Hypothalamus (tissue), 51 donors: ENCODE data around the gene TMEM139.
"Not testable (repeated sequence)": the region's sequence is repeated elsewhere in the genome, so short reads cannot be mapped to it uniquely, and the experiment has no call there.

Source experiments
- DNase-seq, 51 donors: peaks; one replicate each; lab custom pipeline; 2025; lab: John Stamatoyannopoulos, UW

The TMEM139 gene

DNA sequence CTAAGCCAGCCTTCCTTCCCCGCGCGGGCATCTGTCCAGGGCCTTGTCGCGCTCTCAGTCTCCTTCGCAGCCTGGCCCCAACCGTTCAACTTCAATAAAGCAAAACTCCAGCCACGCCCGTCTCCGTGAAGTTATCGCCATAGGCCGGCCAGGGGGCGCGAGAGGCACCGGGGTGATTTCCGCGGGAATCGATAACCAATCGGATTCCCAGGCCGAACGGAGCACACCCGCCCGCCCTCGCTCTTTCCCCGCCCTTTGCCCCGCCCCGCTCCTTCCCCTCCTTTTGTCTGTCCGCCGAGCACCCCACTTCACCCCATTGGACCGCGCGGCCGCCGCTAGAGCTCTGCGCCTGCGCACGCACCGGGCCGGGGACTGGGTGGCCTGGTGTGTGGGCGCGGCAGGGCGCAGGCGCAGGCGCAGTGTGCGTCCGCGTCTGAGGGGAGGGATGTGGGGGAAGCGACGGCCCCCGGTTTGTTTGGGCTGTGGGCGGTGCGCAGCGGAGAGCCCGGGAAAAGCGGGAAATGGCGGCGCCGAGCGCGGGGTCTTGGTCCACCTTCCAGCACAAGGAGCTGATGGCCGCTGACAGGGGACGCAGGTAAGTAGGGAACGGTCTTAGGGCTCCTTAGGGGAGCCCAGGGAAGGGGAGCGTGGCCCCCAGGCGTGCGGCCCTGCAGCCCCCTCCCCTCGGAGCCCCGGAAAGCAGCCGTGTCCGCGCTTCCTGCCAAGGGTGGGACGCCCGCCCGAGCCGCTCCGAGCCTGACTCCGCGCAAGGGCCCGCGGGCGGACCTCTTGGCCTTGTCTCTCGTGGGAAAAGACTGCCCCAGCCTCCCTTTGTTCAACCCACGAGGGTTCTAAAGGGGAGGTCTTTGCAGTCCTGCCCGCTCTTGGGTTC, 3.4 kb downstream of the TMEM139 start, which contains the start of gene CASP2:
CASP2 (plus strand) TSS at position 417 of the 892 bp plus-strand sequence; CDS start at position 522, 105 bp downstream.
- DNase-seq, result peak; percentile 67 to 100 (median 96)

DNA sequence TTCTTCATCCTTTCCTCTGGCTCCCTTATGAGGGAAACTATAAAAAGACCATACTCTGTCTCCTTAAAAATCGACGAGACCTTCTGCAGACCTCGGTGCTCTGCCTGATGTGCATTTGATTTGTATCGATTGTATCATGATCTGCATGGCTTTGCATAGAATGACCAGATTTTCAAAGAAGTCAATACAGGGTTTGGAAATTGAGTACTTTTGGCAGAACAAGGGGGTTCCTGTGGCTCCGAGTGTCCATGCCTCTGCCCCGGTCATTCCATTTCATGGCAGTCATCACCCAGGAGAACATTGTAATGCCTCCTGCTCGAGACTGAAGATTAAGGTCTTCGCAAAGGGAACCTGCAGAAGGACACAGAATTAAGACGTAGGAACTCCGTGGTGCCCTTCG, 4.1 kb downstream of the TMEM139 start:
- peak in 1 of 51 donors; percentile 42 for DNase-seq

DNA sequence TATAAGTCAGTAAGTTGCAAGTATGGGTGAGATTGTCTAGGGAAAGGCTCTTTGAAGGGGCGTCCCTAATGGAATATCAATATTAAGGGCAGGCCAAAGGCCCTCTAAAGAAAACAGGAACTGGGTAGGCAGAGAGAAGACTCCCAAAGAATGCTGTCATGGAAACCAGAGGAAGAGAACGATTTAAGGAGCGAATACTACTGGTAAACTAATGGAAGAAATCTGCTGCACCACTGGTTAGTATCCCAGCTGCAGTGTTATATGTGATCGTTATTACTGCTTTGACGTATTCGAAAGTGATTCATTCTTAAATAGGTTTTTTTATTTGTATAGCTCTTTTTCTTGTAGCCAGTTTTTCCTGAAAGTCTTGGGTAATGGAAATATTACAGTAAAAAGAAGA, 4.7 kb downstream of the TMEM139 start:
- no peak for DNase-seq

DNA sequence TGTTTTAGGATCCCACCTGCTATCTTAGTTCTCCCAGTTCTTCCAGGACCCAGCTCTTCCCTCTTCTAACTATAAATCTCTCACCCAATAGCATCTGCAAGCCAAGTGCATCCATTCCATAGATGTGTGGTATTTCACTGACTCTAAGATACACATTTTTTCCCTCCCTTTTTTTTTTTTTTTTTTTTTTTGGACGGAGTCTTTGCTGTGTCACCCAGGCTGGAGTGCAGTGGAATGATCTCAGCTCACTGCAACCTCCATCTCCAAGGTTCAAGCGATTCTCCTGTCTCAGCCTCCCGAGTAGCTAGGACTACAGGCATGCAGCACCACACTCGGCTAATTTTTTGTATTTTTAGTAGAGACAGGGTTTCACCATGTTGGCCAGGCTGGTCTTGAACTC, 5.1 kb downstream of the TMEM139 start:
- not testable (repeated sequence) for DNase-seq

DNA sequence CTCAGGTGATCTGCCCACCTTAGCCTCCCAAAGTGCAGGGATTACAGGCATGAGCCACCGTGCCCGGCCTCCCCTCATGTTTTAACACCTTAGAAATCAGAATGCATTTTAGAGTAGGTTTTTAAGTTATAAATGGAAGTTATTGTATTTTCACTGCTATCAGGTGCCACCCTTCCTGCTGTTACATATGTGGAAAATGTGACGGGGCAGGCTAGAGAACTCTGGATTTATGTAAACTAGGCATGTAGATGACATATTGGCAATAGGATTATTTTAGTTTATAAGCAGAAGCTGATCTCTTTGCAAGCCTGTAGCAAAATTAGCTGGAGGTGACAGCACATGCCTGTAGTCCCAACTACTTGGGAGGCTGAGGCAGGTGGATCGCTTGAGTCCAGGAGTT, 5.5 kb downstream of the TMEM139 start:
- no peak for DNase-seq

DNA sequence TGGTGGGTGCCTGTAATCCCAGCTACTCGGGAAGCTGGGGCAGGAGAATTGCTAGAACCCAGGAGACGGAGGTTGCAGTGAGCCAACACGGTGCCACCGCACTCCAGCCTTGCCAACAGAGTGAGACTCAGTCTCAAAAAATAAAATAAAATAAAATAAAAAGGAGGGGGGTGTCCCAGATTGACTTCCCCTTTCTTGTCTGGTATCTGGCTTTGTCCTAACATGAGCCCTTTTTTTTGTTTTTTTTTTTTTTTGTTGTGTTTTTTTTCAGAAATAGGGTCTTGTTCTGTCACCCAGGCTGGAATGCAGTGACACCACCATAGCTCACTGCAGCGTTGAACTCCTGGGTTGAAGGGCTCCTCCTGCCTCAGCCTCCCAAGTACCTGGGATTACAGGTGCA, 8.1 kb downstream of the TMEM139 start:
- no peak for DNase-seq

DNA sequence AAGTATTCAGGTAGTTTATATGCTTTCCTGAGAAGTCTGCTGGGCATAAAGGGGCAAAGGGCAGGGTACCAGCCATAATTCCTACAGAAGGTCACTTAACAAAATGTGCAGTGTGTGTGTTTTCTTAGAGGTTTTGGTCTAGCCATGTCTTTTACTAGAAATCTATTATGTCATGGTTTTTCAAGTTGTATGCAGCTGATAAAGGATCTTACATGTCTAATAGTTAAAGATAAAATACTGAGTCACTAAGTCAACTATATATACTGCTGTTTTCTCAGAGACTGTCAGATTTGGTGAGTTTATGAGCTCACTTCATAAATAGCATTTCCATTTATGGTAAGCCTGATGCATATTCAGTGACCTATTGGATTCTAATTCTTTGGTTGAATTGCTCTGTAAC, 11.1 kb downstream of the TMEM139 start:
- no peak for DNase-seq

DNA sequence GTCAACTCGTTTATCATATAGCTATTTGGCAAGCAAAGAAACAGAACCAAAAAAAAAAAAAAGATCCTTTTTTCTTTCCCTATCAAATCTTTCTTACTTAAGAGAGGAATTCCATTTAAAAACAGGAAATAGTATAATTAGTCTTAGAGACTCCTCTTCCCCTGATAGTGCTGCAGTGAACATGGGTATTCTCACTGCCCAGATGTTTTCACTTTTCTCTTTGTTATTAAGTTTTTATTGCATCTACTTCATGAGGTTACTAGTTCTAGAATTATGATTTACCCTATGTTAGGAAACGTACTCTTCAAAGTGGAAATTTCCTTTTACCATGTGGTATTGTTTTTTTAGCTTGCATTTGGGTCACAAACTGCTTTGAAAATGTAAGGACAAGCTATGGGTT, 11.9 kb downstream of the TMEM139 start:
- DNase-seq, result no peak

DNA sequence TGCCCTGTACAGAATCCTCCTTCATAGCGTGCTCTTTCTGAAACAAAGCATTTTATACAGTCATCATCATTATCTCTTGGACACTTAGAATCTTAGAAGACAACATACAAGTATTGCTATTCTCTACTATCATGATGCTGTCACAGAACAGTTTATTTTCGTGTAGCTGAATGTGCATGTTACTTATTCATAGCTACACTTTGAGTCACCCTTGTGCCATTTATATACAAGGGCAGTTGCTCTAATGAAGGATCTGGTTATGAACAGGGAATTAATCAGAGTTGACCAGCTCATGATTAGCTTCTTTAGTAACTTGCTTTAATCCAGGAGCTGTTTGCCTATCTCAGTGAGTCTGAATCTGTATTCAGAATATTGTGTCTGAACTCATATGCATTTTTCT, 14.6 kb downstream of the TMEM139 start:
- DNase-seq, result no peak

DNA sequence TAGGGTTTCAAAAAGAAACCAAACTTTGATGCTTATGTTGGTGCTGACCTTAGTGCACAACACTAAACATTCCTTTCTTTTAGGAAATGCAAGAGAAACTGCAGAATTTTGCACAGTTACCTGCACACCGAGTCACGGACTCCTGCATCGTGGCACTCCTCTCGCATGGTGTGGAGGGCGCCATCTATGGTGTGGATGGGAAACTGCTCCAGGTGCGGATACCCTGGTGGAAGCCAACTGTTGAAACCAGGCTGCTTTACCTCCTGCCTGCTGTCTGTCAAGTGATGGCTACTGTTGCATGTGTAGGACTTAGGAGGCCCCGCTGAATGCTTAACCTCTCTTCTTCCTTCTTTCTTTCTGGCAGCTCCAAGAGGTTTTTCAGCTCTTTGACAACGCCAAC, 15.1 kb downstream of the TMEM139 start:
- peak in 9 of 51 donors; percentile 4 to 38 (median 19) for DNase-seq

DNA sequence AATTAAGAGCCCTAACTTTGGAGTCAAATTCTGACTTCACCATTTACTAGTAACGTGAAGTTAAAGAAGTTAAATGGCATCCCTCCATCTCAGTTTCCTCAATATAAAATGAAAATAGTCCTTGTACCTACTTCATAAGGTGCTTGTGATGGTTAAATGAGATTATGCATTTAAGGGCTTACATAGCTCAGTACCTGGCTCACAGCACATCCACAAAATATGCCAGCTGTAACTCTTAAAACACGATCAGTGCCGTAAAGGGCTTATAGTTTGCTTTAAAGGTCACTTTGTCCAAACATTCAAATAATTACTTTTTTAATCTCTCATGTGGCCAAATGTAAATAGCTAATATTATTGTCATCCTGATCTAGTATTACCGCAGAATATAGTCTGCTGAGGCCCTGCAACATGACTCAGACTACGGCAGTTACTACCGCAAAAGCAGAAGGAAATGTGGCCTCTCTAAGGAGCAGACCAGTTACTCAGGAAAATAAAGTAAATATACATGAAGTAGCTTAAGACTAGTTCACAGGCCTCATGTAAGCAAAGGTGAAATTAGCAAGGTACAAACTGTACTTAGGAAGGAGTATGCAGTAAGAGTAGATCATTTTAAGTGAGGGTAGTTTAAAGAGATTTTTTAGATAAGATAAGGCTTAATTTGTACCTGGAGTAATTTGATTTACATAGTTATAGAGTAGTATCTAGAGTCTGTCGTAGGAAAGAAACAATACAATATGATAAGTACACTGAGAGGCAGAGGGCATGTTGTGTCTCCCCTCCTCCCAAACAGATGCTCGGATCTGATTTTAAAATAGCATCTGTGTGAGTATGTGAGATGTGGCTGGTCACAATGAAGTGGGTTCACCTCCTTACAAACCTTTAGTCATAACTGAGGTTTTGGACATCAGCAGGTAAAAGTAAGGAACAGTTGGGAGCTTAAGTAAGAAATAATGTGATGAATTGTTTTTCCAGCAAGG, 16.5 kb downstream of the TMEM139 start:
- DNase-seq, result no peak

DNA sequence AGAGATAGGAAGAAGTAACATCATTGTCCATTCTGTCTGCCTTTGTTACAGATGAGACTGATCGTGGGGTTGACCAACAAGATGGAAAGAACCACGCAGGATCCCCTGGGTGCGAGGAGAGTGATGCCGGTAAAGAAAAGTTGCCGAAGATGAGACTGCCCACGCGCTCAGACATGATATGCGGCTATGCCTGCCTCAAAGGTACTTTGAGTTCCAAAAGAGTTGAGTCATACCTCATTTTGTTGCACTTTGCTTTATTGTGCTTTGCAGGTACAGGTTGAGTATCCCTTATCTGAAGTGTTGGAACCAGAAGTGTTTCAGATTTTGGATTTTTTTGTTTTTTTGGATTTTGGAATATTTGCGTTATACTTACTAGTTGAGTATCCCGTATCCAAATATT, 19.0 kb downstream of the TMEM139 start:
- DNase-seq, result no peak

DNA sequence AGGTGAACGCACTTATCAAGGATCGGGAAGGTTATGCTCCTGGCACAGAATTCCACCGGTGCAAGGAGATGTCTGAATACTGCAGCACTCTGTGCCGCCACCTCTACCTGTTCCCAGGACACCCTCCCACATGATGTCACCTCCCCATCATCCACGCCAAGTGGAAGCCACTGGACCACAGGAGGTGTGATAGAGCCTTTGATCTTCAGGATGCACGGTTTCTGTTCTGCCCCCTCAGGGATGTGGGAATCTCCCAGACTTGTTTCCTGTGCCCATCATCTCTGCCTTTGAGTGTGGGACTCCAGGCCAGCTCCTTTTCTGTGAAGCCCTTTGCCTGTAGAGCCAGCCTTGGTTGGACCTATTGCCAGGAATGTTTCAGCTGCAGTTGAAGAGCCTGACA, 20.2 kb downstream of the TMEM139 start:
- DNase-seq, result no peak

DNA sequence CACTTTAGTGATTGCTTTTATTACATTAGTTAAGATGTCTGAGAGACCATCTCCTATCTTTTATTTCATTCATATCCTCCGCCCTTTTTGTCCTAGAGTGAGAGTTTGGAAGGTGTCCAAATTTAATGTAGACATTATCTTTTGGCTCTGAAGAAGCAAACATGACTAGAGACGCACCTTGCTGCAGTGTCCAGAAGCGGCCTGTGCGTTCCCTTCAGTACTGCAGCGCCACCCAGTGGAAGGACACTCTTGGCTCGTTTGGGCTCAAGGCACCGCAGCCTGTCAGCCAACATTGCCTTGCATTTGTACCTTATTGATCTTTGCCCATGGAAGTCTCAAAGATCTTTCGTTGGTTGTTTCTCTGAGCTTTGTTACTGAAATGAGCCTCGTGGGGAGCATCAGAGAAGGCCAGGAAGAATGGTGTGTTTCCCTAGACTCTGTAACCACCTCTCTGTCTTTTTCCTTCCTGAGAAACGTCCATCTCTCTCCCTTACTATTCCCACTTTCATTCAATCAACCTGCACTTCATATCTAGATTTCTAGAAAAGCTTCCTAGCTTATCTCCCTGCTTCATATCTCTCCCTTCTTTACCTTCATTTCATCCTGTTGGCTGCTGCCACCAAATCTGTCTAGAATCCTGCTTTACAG, 20.8 kb downstream of the TMEM139 start:
- DNase-seq, result peak in 38 of 51 donors; percentile 2 to 80 (median 35)

DNA sequence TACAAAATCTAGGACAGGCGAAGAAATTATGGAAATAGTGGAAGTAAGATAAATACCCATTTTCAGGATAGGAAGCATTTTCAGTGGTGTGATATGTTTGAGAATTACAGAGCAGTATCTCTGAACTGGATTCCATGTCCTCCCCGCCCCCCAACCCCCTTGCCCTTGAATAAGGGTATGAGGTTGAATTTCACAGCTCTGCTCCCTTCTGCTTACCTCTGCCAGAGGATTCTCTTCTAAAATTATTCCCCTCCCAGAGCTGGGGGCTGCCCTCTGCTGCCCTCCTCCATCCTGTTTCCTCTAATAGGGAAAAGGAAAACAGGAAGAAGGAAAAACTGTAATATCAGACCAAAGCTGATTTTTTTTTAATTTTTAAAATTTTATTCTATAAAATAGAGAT, 23.9 kb downstream of the TMEM139 start:
- no peak for DNase-seq

DNA sequence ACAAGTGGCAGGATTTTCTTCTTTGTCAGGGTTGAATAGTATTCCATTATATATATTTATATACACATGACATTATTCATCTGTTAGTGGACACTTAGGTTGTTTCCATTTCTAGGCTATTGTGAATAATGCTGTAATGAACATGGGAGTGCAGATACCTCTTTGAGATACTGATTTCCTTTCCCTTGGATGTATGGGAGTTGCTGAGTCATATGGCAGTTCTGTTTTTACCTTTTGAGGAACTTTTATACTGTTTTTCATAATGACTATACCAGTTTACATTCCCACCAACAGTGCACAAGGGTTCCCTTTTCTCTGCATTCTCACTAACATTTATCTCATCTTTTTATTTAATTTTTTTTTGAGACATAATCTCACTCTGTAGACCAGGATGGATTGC, 29.4 kb downstream of the TMEM139 start:
- DNase-seq, result no peak

DNA sequence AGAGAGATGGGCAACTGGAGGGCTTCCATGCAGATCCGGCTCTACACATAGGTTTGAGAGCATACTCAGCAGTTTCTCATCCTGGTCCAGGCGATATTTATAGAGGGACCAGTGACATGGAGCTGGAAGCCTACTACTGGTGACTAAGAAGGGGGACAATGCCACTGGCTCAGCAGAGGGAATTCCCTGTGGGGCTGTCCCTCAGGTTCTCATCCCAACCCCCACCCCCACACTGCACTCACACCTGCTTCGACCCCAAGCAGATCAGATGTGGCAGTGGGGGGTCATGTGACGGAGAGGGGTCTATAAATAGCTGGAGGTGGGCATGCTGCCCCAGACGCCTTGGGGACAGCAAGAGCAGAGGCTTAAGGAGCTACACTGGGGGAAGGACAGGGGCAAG, 31.0 kb downstream of the TMEM139 start, which contains the start of gene CLCN1:
CLCN1 (plus strand) TSS at position 336 of the 400 bp plus-strand sequence. CDS start 102 bp downstream, outside the sequence.
- no peak for DNase-seq

DNA sequence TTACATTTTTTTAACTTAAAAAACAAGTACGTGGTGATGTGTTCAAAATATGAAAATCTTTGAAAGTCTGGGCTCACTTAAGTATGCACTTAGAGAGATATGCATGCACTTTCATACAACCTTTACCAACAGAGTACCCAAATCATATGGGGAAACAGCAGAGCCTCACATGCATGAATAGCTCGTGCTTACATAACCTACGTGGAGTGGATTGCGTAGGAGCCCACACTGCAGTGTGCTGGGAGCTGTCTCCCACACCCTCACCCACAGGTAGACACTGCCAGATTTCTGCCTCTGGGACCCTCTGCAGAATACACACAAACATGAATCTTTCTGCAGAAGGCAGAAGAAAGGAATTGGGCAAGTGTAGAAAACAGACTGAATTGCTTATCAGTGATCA, 31.7 kb downstream of the TMEM139 start:
- peak in 2 of 51 donors; percentile 4 to 21 for DNase-seq

DNA sequence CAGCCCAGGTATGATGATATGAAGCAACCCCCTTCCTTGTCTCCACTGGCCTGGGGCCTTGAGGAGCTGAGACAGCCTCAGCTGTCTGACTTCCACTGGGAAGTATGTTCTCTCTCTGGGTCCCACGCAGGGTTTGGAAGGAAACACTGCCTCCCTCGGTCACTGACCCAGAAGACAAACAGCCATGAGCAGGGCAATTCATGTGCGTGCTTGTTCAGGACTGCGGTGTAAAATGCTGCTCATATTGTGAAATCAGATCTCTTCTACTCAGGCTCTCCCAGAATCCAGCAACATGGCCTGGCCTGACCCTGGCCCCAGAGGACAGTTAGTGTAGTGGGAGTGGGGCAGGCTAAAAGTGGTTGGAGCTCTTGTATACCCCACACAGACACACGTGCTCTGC, 33.9 kb downstream of the TMEM139 start:
- no peak for DNase-seq

DNA sequence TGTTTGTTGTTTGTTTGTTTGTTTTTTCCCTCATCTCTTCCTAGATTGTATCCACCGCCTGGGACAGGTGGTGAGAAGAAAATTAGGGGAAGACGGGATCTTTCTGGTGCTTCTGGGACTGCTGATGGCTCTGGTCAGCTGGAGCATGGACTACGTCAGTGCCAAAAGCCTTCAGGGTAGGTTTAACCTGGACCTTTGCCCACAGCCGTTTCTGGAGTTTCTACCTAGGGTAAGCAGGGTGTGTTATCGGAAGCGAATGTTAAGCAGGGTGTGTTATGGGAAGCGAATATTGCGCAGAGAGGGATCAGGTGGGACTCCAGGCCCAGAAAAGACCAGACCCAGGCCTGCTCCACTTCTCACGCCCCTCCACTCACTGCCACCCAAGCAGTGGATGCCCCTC, 35.9 kb downstream of the TMEM139 start:
- no peak for DNase-seq

DNA sequence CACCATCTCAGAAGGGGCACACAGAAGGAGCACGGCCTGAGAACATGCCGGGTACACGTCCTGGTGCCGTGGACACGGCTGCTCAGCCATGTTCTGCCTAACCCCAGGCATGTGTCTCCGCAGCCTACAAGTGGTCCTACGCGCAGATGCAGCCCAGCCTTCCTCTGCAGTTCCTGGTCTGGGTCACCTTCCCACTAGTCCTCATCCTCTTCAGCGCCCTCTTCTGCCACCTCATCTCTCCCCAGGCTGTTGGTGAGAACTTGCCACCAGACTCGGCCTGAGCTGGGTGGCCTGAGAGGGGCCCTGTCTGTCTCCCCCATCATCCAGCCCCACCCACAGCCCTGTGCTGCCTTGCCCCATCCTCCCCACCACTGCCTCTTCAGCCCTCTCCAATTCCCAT, 36.5 kb downstream of the TMEM139 start:
- DNase-seq, result no peak
